Colonic mucosa (tissue), 4 donors: ENCODE data around the gene ASB10. TPM values are rescaled to one million over a fixed set of nuclear protein-coding genes. Genes with fewer than 3 reads are reported as not detected.

Experiments
- DNase-seq: peaks from one replicate; pipeline ENCODE4 v3.0.0-alpha.2; 2020
- H3K27ac ChIP-seq: fragments of 200-600 bp; one replicate; pipeline ENCODE4 v1.8.0; 2021
- H3K27me3 ChIP-seq: fragments of 200-600 bp; one replicate; pipeline ENCODE4 v1.8.0; 2021
- H3K36me3 ChIP-seq: fragments of 200-600 bp; one replicate; pipeline ENCODE4 v1.8.0; 2021
- H3K4me1 ChIP-seq: fragments of 200-600 bp; one replicate; pipeline ENCODE4 v1.8.0; 2021; ENCODE audit warnings: mild to moderate bottlenecking
- H3K4me3 ChIP-seq: fragments of 200-600 bp; one replicate; pipeline ENCODE4 v1.8.0; 2021
- H3K9ac ChIP-seq, 2 donors: one replicate each; pipeline ENCODE4 v1.7.0; 2013; ENCODE audit warnings: control low read depth in 2 of 2, low read depth in 2 of 2, low read length in 2 of 2
- H3K9me3 ChIP-seq: fragments of 200-600 bp; one replicate; pipeline ENCODE4 v1.8.0; 2021
- CTCF ChIP-seq: fragments of 200-600 bp; IDR thresholded peaks from one replicate; pipeline ENCODE4 v1.8.0; 2022; ENCODE audit warnings: antibody characterized with exemption, mild to moderate bottlenecking
- intact Hi-C: fragments of 100-400 bp; cut with DNase I; formaldehyde crosslinking; loops from one replicate; pipeline ENCODE4 v1.14.1; 2022
- total RNA-seq, 2 donors: library from RNA; stranded (reverse); fragmentation: NEBNext Ultra II Directional in 1 of 2; extraction: Animal tissue kit (Norgen Biotek cat#: 25700) in 1 of 2; gene quantifications; one replicate each; pipeline ENCODE4 v1.2.1, GENCODE V29; 2021
- donor health status: healthy.
- donor health status: DM: no; HTN: no; CAD: no.
- donor health status: DM: no; HTN: no; CAD: no.

The ASB10 gene
- total RNA-seq, 2 donors from 2014 or later = not detected

- no peak overlapping the region for H3K27ac ChIP-seq
- no peak for DNase-seq
- no peak overlapping the region for H3K4me3 ChIP-seq
- no peaks in the 10 kb centered on the region for H3K36me3 ChIP-seq
- H3K9me3 ChIP-seq = no peaks in the 10 kb centered on the region
- H3K9ac ChIP-seq = no peak overlapping the region
- intact Hi-C loops = no loop called here
- TF ChIP-seq CTCF = no peak
- no peaks in the 10 kb centered on the region for H3K4me1 ChIP-seq
- H3K27me3 ChIP-seq = no peaks in the 10 kb centered on the region
These were observed 18.7 kb upstream of the ASB10 start for GRCh38 chr7:151205730-151206129.

GRCh38 chr7:151204383-151205032 is 17.5 kb upstream of the ASB10 start:
- H3K4me1 ChIP-seq = no peaks in the 10 kb centered on the region
- H3K9me3 ChIP-seq = no peaks in the 10 kb centered on the region
- H3K4me3 ChIP-seq = no peak overlapping the region
- TF ChIP-seq CTCF = no peak
- no peak overlapping the region for H3K9ac ChIP-seq
- no peak for DNase-seq
- no peak overlapping the region for H3K27ac ChIP-seq
- no peaks in the 10 kb centered on the region for H3K27me3 ChIP-seq
- intact Hi-C loops = no loop called here
- H3K36me3 ChIP-seq = no peaks in the 10 kb centered on the region

GRCh38 chr7:151202836-151203235 is 15.8 kb upstream of the ASB10 start:
- Histone ChIP-seq H3K36me3 (no peaks in the 10 kb centered on the region), H3K4me1 (no peaks in the 10 kb centered on the region), H3K9me3 (no peaks in the 10 kb centered on the region), H3K27ac (no peak overlapping the region), H3K27me3 (no peaks in the 10 kb centered on the region), H3K9ac (no peak overlapping the region), H3K4me3 (no peak overlapping the region)
- intact Hi-C loops = no loop called here
- no peak for DNase-seq
- TF ChIP-seq CTCF = no peak

- Histone ChIP-seq H3K36me3 (no peaks in the 10 kb centered on the region), H3K4me1 (no peaks in the 10 kb centered on the region), H3K27me3 (no peaks in the 10 kb centered on the region), H3K9me3 (no peaks in the 10 kb centered on the region), H3K4me3 (no peak overlapping the region), H3K9ac (no peak overlapping the region), H3K27ac (no peak overlapping the region)
- no peak for DNase-seq
- intact Hi-C loops = no loop called here
- no peak for TF ChIP-seq CTCF
These were observed 14.7 kb upstream of the ASB10 start for GRCh38 chr7:151201751-151202150.

GRCh38 chr7:151201344-151201743 is 14.3 kb upstream of the ASB10 start:
- no peak overlapping the region for H3K4me3 ChIP-seq
- no peak for DNase-seq
- no peak for TF ChIP-seq CTCF
- H3K4me1 ChIP-seq = no peaks in the 10 kb centered on the region
- no peak overlapping the region for H3K9ac ChIP-seq
- no peaks in the 10 kb centered on the region for H3K9me3 ChIP-seq
- H3K27me3 ChIP-seq = no peaks in the 10 kb centered on the region
- no peak overlapping the region for H3K27ac ChIP-seq
- intact Hi-C loops = no loop called here
- no peaks in the 10 kb centered on the region for H3K36me3 ChIP-seq
